OCI-LY7 (cell line): ENCODE data around the gene SETD4. TPM values are rescaled to one million over a fixed set of nuclear protein-coding genes. Genes with fewer than 3 reads are reported as not detected.

Experiments used
- BruUV-seq: library from RNA; stranded (reverse); fragments of 400-500 nt; replicated peaks from 2 replicates; lab custom pipeline; 2021; lab: Mats Ljungman, UMichigan
- CTCF ChIA-PET: fragments of 300-600 bp; sonication (Branson Sonifier 250); formaldehyde crosslinking; loops from one replicate; lab custom pipeline; 2022; ENCODE audit warnings: antibody characterized with exemption; ENCODE audit not compliant: unreplicated experiment; lab: Charles Lee
- POLR2A ChIA-PET: fragments of 300-600 bp; sonication (Branson Sonifier 250); formaldehyde crosslinking; loops from one replicate; lab custom pipeline; 2022; ENCODE audit warnings: antibody characterized with exemption; lab: Charles Lee
- DNase-seq: peaks from one replicate; pipeline ENCODE4 v3.0.0-alpha.2; 2015; ENCODE audit warnings: low spot score
- H2AFZ ChIP-seq: fragments of 200-600 bp; sonication (generic), shearing (Covaris generic); 2 replicates; pipeline ENCODE4 v1.6.1; 2014; ENCODE audit warnings: mild to moderate bottlenecking, antibody characterized with exemption, low read length, moderate library complexity
- H3K27ac ChIP-seq: fragments of 200-600 bp; sonication (generic); 2 replicates; pipeline ENCODE4 v1.5.1; 2014; ENCODE audit warnings: mixed run types, low read depth, mild to moderate bottlenecking, moderate library complexity, low read length, inconsistent platforms; ENCODE audit not compliant: poor library complexity, severe bottlenecking
- H3K36me3 ChIP-seq: fragments of 200-600 bp; sonication (generic); 2 replicates; pipeline ENCODE4 v1.6.1; 2014; ENCODE audit warnings: mild to moderate bottlenecking, antibody characterized with exemption, low read length, moderate library complexity, mixed read lengths; ENCODE audit not compliant: insufficient read depth
- H3K4me1 ChIP-seq: fragments of 200-600 bp; sonication (generic); 2 replicates; pipeline ENCODE4 v1.5.1; 2014; ENCODE audit warnings: mild to moderate bottlenecking, low read length; ENCODE audit not compliant: insufficient read depth, poor library complexity, severe bottlenecking
- H3K4me2 ChIP-seq: fragments of 200-600 bp; sonication (generic); 2 replicates; pipeline ENCODE4 v1.6.1; 2014; ENCODE audit warnings: mild to moderate bottlenecking, low read length
- H3K4me3 ChIP-seq: fragments of 200-600 bp; sonication (generic); 2 replicates; pipeline ENCODE4 v1.5.1; 2014; ENCODE audit warnings: mild to moderate bottlenecking, low read depth, low read length; ENCODE audit not compliant: poor library complexity, severe bottlenecking
- H3K79me2 ChIP-seq: fragments of 200-600 bp; sonication (generic); 2 replicates; pipeline ENCODE4 v1.6.1; 2016; ENCODE audit warnings: low read depth, mild to moderate bottlenecking, low read length, moderate library complexity, mixed read lengths; ENCODE audit not compliant: insufficient read depth
- H3K9me2 ChIP-seq: fragments of 200-600 bp; sonication (generic); 2 replicates; pipeline ENCODE4 v1.6.1; 2016; ENCODE audit warnings: mild to moderate bottlenecking, low read length, mixed read lengths; ENCODE audit not compliant: insufficient read depth
- H3K9me3 ChIP-seq: fragments of 200-600 bp; sonication (generic); 2 replicates; pipeline ENCODE4 v1.6.1; 2014; ENCODE audit warnings: mild to moderate bottlenecking, mixed run types, low read length, mixed read lengths
- H4K20me1 ChIP-seq: fragments of 200-600 bp; sonication (generic); 2 replicates; pipeline ENCODE4 v1.6.1; 2014; ENCODE audit warnings: mild to moderate bottlenecking, antibody characterized with exemption, low read length, moderate library complexity, mixed read lengths; ENCODE audit not compliant: insufficient read depth
- EZH2phosphoT487 ChIP-seq: fragments of 200-600 bp; sonication (generic); IDR thresholded peaks from 2 replicates; pipeline ENCODE4 v1.6.1; 2018; ENCODE audit warnings: low read depth, borderline replicate concordance, mild to moderate bottlenecking, mixed run types, antibody characterized with exemption, low read length, moderate library complexity, mixed read lengths
- intact Hi-C: fragments of 100-400 bp; cut with micrococcal nuclease; formaldehyde crosslinking; loops from one replicate; pipeline ENCODE4 v1.10.0; 2022; ENCODE audit not compliant: unreplicated experiment
- total RNA-seq, 2 experiments: library from RNA; depleted of rRNA in 1 of 2; stranded (reverse); fragments of >200 nt in 1 of 2; shearing (Covaris generic) in 1 of 2; gene quantifications; 2 replicates each; pipeline ENCODE4 v1.2.3, GENCODE V29; 2014 to 2022
- TF ChIP-seq, protein P1 (sequence below): fragments of 200-600 bp; sonication (generic); conservative IDR thresholded peaks from 2 replicates; pipeline ENCODE4 v1.5.1; 2014; ENCODE audit warnings: mild to moderate bottlenecking, antibody characterized with exemption, low read length, moderate library complexity, mixed read lengths

SETD4 gene
- total RNA-seq, 2 experiments from 2014 or later = 19.1 to 28.1 TPM

DNA sequence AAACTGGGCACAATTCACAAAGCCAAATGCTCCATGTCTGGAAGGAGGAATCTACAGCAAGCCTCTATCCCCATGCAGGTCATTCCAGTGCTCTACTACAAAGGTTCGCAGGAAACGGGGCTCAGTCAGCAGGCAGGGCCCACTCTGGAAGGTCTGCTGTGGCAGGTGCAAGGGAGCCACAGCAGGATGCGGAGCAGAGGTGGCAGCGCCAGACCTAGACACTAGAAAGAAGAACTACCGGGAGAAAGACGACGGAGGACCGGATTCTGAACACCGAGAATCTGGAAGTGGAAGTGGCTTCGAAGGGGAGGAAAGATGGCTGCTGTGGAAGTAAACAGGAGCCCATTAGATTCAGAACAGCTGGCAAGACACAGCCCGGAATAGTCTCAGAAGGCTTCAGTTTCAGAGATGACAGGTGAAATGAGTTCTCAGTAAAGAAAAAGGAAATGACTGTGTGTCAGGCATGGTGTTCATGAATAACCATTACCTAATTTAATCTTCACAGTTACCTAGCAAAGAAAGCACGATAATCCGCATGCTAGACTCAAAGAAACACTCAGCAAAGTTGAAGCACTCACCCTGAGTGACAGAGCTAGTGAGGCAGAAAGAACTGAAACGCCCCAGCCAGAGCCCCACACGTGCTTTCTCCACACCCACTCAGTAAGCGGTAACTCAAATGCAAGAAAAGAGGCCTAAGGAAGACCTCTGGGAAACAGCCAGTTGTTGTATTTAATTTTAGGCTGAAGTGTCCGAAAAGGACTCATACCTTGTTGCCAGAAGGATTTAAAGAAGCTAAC, 21.4 kb downstream of the SETD4 start:
- Histone ChIP-seq H2AFZ (no peak overlapping the region), H4K20me1 (no peaks in the 10 kb centered on the region), H3K36me3 (peaks cover 46% of the 10 kb centered on the region), H3K9me2 (no peaks in the 10 kb centered on the region), H3K27ac (no peak overlapping the region), H3K4me1 (no peaks in the 10 kb centered on the region), H3K9me3 (no peaks in the 10 kb centered on the region), H3K79me2 (no peaks in the 10 kb centered on the region), H3K4me3 (no peak overlapping the region), H3K4me2 (no peak overlapping the region)
- ChIA-PET POLR2A (no interaction called here), CTCF (no interaction called here)
- intact Hi-C loops = no loop called here
- BruUV-seq = no TSS peak
- TF ChIP-seq, protein P1, sequence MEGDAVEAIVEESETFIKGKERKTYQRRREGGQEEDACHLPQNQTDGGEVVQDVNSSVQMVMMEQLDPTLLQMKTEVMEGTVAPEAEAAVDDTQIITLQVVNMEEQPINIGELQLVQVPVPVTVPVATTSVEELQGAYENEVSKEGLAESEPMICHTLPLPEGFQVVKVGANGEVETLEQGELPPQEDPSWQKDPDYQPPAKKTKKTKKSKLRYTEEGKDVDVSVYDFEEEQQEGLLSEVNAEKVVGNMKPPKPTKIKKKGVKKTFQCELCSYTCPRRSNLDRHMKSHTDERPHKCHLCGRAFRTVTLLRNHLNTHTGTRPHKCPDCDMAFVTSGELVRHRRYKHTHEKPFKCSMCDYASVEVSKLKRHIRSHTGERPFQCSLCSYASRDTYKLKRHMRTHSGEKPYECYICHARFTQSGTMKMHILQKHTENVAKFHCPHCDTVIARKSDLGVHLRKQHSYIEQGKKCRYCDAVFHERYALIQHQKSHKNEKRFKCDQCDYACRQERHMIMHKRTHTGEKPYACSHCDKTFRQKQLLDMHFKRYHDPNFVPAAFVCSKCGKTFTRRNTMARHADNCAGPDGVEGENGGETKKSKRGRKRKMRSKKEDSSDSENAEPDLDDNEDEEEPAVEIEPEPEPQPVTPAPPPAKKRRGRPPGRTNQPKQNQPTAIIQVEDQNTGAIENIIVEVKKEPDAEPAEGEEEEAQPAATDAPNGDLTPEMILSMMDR = no peak
- TF ChIP-seq EZH2phosphoT487 = no peak
- no peak for DNase-seq

DNA sequence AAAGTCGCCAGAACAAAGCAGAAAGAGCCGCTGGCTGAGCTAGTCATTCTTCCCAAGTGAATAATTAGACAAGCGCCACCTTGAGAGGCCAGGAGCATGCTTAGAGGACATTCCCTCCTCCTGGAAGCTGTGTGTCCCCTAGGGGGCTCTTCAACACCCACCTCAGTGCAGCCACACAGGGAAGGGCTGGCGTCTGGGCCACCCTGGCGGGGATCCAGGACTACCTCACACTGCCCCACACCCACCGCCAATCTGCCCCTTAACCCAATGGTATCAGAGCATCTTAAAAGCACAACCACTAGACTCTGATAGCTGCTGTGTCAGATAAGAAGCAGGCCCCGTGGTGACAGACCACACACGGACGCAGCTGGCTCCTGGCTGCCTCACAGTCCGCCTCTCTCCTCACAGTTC, 24.9 kb downstream of the SETD4 start:
- Histone ChIP-seq H4K20me1 (no peaks in the 10 kb centered on the region), H3K27ac (no peak overlapping the region), H3K4me3 (no peak overlapping the region), H3K4me1 (peaks cover 5% of the 10 kb centered on the region), H2AFZ (no peak overlapping the region), H3K9me2 (no peaks in the 10 kb centered on the region), H3K4me2 (no peak overlapping the region), H3K79me2 (no peaks in the 10 kb centered on the region), H3K36me3 (peaks cover 23% of the 10 kb centered on the region), H3K9me3 (no peaks in the 10 kb centered on the region)
- no peak for DNase-seq
- ChIA-PET CTCF (no interaction called here), POLR2A (no interaction called here)
- BruUV-seq = no TSS peak
- intact Hi-C loops = no loop called here
- TF ChIP-seq, protein P1 = no peak
- no peak for TF ChIP-seq EZH2phosphoT487
